Limb (tissue), 2 donors: ENCODE measurements around the gene ADORA3.
"Not testable (repeated sequence)": the region's sequence is repeated elsewhere in the genome, so short reads cannot be mapped to it uniquely, and the experiment has no call there.

Experiments used
- DNase-seq, 2 donors: peaks; one replicate each; pipeline ENCODE4 v3.0.0-alpha.2; 2016; ENCODE audit errors: extremely low spot score in 2 of 2

ADORA3 gene

DNA sequence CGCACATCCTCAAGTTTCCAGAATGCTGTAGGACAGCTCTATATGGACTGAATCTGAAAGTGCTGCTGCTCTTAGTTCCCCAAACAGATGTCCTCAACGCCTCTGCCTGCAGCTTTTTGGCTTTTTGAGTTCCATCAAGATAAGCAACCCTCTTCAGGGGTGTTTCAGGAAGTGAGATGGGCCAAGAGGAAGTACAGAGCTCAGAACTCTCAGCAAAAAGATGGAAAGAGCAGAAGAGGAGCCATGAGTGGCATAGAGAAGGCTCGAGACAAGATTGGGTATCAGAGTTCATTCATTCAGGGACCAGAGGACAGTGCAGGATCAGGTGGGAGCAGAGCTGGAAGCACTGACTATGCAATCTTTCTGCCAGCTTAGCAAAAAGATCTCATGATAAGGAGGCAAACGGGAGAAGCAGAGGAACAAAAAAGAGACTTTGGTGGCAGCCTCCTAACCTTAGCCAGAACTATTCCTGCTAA is at the start of gene ADORA3, which contains the start of gene TMIGD3:
ADORA3 (minus strand) TSS at position 49 of the 476 bp plus-strand sequence. CDS start 279 bp downstream, outside the sequence.
TMIGD3 (minus strand) TSS at position 49 of the 476 bp plus-strand sequence. CDS start 279 bp downstream, outside the sequence.
- no peak for DNase-seq

DNA sequence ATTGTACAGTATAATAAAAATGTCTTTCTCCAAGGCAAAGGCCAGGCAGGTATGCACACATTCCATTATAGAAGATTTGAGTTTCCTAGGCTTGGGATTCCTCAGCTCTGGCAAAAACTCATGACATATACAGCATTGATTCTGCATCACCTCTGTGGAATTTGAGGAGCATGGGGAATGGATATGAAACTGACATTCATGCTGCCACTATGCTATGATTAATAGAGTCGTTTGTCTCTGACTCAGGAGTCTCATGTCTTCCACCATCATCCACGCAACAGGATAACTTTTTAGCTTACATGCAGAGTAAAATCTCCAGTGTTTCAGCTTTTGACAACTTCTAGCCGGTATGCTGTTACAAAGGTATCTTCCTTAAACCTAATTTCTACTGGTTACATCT is 49.8 kb upstream of the ADORA3 start:
- no peak for DNase-seq

DNA sequence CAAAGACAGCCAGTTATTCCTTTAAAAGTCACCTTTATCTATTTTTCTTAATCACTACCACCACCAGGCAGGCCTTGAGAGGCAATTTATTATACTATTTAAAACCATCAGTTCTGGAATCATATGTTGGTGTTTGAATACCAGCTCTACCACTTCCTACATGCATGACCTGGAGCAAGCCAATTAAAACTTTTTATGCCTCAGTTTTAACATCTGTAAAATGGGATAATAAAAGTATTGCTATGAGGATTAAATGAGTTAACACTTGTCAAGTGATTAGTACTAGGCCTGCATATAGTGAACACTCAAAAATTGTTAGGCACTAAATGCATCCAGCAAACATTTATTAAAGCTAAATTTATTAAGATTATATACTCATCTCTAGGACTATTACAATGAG is 49.2 kb upstream of the ADORA3 start:
- DNase-seq = no peak

DNA sequence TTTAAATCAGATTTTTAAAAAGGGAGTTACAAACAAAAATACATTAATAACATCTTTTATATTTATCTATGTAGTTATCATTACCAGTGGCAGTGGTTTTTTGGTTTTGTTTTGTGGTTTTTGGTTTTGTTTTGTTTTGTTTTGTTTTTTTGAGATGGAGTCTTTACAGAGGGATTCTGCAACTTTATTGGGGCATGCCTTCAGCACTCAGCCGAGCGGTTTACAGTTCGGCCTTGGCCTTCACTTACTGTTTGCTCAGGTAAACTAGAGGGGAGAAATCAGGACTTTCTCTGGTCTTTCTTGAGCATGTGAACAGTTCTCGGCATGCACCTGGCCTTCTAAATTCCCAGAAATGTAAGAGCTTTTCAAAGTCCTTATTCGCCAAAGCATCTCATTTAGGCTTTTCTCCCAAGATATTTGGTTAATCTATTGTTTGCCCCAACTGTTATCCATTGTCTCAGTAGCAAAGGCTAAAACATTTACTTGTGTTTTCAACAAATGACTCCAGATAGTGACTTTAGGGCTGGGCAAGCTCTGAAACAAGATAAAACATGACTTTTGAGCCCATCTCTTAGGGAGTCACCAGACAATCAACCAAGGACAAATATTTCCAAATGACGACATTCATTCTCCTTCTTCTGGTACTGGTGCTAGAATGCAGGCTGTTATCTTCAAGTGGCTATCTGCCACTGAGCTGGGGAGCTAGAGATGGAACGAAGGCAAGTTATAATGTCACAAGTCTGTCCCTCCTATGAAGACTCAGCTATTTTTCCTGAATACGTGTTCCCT is 48.4 kb upstream of the ADORA3 start:
- DNase-seq = no peak

DNA sequence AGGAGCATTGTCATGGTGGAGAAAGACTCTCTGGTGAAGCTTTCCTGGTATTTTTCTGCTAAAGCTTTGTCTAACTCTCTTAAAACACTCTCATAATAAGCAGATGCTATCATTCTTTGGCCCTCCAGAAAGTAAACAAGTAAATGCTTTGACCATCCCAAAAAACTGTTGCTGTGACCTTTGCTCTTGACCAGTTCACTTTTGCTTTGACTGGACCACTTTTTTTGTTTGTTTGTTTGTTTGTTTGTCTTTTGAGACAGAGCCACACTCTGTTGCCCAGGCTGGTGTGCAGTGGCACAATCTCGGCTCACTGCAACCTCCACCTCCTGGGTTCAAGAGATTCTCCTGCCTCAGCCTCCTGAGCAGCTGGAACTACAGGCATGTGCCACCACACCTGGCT is 44.4 kb upstream of the ADORA3 start:
- not testable (repeated sequence) for DNase-seq

GRCh38 chr1:111542187-111542586 is 38.8 kb upstream of the ADORA3 start:
- no peak for DNase-seq

- no peak for DNase-seq
Measured at GRCh38 chr1:111541721-111542120, 38.3 kb upstream of the ADORA3 start.

- no peak for DNase-seq
Measured at GRCh38 chr1:111540928-111541327, 37.5 kb upstream of the ADORA3 start.

GRCh38 chr1:111538343-111539025 is 35.1 kb upstream of the ADORA3 start:
- no peak for DNase-seq

- no peak for DNase-seq
Measured at GRCh38 chr1:111535256-111536191, 32.1 kb upstream of the ADORA3 start.

GRCh38 chr1:111520053-111520452 is 16.6 kb upstream of the ADORA3 start:
- DNase-seq = no peak

- DNase-seq = no peak
Measured at GRCh38 chr1:111517469-111518225, 14.2 kb upstream of the ADORA3 start.

DNA sequence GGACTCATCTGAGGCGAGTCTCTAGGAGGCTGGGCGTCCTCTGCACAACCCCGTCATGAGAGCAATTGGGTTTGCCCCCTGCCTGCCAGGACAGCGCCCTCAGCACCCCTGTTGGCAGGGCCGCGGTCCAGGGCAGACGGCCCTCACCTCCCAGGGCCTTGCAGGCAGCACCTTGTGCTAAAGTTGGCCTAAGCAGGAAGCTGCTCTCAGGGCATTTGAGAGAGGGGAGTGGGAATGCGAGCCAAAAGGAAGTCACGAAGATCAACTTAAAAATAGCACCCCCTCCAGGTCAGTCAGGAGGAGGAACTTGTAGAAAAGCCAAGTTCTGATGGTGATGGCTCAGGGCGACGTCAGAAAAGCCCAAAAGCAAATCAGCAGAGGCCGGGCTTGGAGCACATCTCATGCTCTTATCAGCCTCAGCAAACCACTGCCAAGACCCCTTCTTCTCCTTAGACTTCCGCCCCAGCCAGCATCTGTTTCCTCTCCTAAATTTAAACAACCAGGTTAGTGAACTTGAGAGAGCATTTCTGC is 12.6 kb upstream of the ADORA3 start:
- DNase-seq = no peak

DNA sequence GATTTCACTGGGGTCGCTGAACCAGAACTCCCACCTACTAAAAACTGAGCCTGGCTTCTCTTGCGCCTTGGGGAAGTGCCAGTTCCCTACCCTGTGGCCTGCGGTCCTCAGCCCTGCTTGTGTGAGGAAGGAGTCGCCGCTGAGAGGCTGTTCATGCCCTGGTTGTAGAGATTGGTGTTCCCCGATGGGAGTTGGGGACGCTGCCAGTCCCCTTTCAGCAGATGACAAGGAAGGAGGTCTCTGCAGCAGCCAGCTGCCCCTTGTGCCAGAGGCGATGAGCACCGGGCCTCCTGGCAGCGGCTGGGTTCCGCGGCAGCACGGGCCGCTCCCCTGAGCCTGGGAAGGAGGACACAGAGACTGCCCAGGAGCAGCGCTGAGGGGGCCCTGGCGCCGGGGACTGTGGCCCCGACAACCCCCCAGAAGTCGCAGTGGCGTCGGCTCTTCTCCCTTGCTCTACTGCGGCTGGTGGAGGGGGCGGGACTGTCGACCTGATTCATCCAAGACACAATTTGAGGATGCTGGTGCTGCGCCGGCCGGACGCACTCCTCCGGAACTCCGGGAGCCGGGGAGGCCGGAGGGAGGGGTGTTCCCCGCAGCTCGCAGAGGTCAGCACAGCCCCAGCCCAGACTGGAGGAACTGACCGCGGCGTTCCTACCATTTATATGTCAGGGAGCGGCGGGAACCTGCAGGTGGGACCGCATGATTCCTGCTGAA is 12.0 kb upstream of the ADORA3 start:
- peak in 1 of 2 donors; percentile 46 for DNase-seq

DNA sequence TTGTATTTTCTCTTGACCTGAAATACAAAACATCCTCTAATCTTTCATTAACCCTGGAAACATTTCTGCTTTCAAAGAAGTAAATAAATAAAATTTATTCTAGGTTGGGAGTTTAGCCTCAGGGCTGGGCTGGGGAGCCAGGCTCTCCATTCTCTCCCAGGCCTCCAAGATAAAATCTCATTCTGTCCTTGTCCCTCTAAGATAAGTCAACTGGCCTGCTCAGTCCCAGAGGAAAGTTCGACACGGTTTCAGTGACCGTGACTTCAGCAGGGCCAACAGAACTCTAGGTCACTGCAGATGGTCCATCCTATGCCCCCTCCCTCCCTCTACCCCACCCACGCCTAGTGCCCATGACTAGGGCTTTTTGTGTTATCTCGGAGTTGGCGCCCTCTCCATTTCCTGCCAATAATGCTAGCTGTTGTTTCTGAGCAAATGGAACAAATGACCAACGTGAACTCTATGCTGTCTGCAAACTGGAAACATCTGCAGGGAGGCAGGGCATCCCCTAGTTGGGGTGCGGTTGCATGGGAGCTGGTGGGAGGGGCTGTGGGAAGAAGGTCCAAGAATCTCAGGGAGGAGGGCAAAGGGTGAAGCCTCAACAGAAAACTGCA is 10.1 kb upstream of the ADORA3 start:
- no peak for DNase-seq

DNA sequence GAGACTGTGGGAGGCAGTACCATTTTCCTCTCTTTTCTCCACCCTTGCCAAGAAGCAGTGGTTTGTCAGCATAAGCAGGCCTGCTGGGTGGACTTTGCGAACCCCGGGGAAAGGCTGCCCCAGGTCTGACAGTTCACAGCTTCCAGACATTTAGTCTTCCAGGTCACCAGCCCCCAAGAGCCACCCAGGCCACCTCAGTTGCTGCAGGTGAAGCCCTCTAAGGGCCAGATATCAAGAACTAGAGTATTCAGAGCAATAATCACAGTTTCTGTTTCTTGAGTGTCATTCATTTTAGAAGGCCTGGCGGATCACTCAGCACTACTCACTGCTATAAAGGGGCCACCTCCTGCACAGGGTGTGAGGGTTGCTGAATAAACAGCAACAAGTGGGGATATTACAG is 9.5 kb upstream of the ADORA3 start:
- no peak for DNase-seq

GRCh38 chr1:111512132-111512889 is 8.9 kb upstream of the ADORA3 start:
- no peak for DNase-seq

- no peak for DNase-seq
Measured at GRCh38 chr1:111511370-111511769, 7.9 kb upstream of the ADORA3 start.

DNA sequence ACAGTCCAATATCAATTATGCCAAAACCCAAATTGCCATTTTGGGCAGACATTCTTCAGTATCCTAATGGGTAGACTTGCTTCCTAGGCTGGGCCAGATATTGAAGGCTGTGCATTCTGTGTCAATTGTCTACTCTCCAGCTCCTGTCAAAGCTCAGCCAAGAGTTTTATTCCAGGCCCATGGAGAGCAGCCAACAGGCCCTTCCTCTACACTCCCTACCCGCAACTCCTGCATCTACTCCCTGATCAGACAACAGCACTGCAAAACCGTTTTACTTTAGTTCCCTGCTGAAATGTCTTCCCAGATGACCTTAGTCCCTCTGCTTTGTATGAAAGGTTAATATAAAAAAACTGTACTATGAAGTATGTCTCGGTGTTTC is 6.6 kb upstream of the ADORA3 start:
- DNase-seq = no peak
